NT2/D1 (cell line): ENCODE measurements around the gene CLP1.
A peak's percentile ranks its signal among the peaks of the same experiment; 100 is the strongest.

Experiments
- DNase-seq: peaks from one replicate; pipeline ENCODE4 v3.0.0-alpha.2; 2011; ENCODE audit warnings: low read depth, low spot score
- H3K27me3 ChIP-seq: 2 replicates; pipeline ENCODE4 v1.6.0; 2011; ENCODE audit warnings: mild to moderate bottlenecking; ENCODE audit not compliant: insufficient read length, insufficient read depth
- H3K36me3 ChIP-seq: 2 replicates; pipeline ENCODE4 v1.6.1; 2011; ENCODE audit warnings: mild to moderate bottlenecking, low read length, mixed read lengths; ENCODE audit not compliant: insufficient read depth, insufficient read length
- H3K4me1 ChIP-seq: 2 replicates; pipeline ENCODE4 v1.5.1; 2011; ENCODE audit not compliant: insufficient read depth, insufficient read length
- H3K4me3 ChIP-seq: 2 replicates; pipeline ENCODE4 v1.5.1; 2011; ENCODE audit warnings: low read depth; ENCODE audit not compliant: insufficient read length
- H3K9ac ChIP-seq: 2 replicates; pipeline ENCODE4 v1.6.0; 2011; ENCODE audit warnings: low read depth; ENCODE audit not compliant: insufficient read length
- H3K9me3 ChIP-seq: 2 replicates; pipeline ENCODE4 v1.5.1; 2011; ENCODE audit warnings: mild to moderate bottlenecking, low read length; ENCODE audit not compliant: insufficient read depth
- SUZ12 ChIP-seq: IDR thresholded peaks from 2 replicates; pipeline ENCODE4 v1.6.1; 2011; ENCODE audit not compliant: insufficient read length, insufficient read depth; ENCODE audit errors: extremely low read depth
- YY1 ChIP-seq: IDR thresholded peaks from 2 replicates; pipeline ENCODE4 v1.6.1; 2011; ENCODE audit not compliant: insufficient read length, insufficient read depth
- ZNF274 ChIP-seq: IDR thresholded peaks from 2 replicates; pipeline ENCODE4 v1.6.1; 2011; ENCODE audit warnings: mild to moderate bottlenecking, low read depth, low read length

Gene CLP1

DNA sequence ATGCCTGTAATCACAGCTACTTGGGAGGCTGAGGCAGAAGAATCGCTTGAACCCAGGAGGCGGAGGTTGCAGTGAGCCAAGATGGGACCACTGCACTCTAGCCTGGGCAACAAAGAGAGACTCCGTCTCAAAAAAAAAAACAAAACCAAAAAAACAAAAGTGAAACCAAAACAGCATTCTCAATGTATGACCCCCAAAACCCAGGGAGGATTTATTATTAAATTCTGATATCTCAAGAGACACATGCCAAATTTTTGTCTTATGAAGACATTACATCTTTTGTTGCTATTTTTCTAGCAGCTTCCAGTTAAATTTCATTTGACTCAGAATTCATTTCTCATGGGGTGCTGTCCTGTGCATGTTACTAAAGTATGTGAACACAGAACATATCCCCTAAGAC lies 4.9 kb upstream of the CLP1 start:
- Histone ChIP-seq H3K4me3 (no peak overlapping the region), H3K36me3 (no peaks in the 10 kb centered on the region), H3K4me1 (peaks cover 14% of the 10 kb centered on the region), H3K27me3 (peaks cover 6% of the 10 kb centered on the region), H3K9me3 (no peaks in the 10 kb centered on the region), H3K9ac (no peak overlapping the region)
- DNase-seq: no peak
- TF ChIP-seq YY1: no peak
- no peak for TF ChIP-seq ZNF274
- no peak for TF ChIP-seq SUZ12

DNA sequence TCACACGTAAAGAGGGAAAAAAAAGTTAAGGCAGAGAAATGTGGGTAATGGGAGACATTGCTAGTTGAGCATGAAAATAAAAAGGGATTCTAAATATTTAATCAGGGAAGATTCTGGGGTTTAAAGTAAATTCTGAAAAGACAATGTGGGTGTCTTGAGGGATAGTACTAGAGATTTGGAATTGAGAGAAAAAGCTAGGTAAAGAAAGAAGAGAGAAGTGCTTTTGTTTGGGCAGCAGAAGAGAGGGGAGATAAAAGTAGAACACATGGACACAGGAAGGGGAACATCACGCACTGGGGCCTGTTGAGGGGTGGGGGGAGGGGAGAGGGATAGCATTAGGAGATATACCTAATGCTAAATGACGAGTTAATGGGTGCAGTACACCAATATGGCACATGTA lies 4.4 kb upstream of the CLP1 start:
- peaks cover 11% of the 10 kb centered on the region for H3K4me1 ChIP-seq
- H3K4me3 ChIP-seq: no peak overlapping the region
- H3K9ac ChIP-seq: no peak overlapping the region
- DNase-seq: no peak
- no peak for TF ChIP-seq YY1
- TF ChIP-seq ZNF274: no peak
- TF ChIP-seq SUZ12: no peak
- H3K36me3 ChIP-seq: no peaks in the 10 kb centered on the region
- no peaks in the 10 kb centered on the region for H3K9me3 ChIP-seq
- peaks cover 6% of the 10 kb centered on the region for H3K27me3 ChIP-seq

DNA sequence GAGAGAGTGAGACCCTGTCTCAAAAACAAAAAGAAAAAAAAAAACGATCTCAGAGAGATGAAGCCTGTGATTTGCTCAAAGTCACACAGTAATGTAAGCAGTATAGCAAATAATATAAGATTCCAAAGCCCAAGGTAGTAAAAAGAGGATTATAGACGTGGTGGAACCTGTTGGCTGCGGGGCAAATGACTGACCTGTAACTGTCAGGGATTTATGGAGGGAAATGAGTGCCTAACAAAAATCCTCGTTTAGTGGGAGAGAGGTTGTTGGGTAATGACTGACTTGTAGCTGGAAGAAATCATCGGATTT lies 723 bp upstream of the CLP1 start:
- Histone ChIP-seq H3K9me3 (no peaks in the 10 kb centered on the region), H3K27me3 (peaks cover 6% of the 10 kb centered on the region), H3K9ac (peak overlapping the region; percentile 72), H3K4me3 (peak overlapping the region; percentile 75), H3K36me3 (peaks cover 30% of the 10 kb centered on the region), H3K4me1 (no peaks in the 10 kb centered on the region)
- TF ChIP-seq SUZ12: no peak
- TF ChIP-seq ZNF274: no peak
- TF ChIP-seq YY1: no peak
- no peak for DNase-seq

DNA sequence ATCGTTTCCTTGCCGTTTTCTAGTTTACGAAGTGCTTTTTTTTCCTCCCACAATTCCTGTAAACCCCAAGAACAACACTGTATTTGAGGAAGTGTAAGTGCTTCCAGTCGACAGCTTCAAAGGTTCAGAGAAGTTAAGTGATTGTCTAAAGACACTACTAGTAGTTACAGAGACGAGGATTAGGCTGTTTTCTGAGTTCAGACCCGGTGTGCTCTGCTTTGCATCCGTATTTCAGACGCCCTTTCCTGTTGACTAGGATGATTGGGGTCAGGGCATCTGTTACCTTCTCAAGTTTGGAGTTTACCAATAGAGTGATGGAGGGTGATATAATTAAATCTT lies 430 bp downstream of the CLP1 start:
- Histone ChIP-seq H3K4me3 (peak overlapping the region; percentile 75), H3K27me3 (peaks cover 6% of the 10 kb centered on the region), H3K9ac (peak overlapping the region; percentile 92), H3K4me1 (no peaks in the 10 kb centered on the region), H3K9me3 (no peaks in the 10 kb centered on the region), H3K36me3 (peaks cover 39% of the 10 kb centered on the region)
- no peak for DNase-seq
- TF ChIP-seq ZNF274: no peak

DNA sequence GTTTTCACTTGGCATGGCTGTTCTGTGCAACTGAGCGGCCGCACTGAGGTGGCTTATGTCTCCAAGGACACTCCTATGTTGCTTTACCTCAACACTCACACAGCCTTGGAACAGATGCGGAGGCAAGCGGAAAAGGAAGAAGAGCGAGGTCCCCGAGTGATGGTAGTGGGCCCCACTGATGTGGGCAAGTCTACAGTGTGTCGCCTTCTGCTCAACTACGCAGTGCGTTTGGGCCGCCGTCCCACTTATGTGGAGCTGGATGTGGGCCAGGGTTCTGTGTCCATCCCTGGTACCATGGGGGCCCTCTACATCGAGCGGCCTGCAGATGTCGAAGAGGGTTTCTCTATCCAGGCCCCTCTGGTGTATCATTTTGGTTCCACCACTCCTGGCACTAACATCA lies 2.1 kb downstream of the CLP1 start:
- H3K9me3 ChIP-seq: no peaks in the 10 kb centered on the region
- H3K9ac ChIP-seq: no peak overlapping the region
- DNase-seq: no peak
- H3K4me1 ChIP-seq: no peaks in the 10 kb centered on the region
- TF ChIP-seq YY1 (no peak), SUZ12 (no peak), ZNF274 (no peak)
- peaks cover 6% of the 10 kb centered on the region for H3K27me3 ChIP-seq
- peaks cover 39% of the 10 kb centered on the region for H3K36me3 ChIP-seq
- no peak overlapping the region for H3K4me3 ChIP-seq

DNA sequence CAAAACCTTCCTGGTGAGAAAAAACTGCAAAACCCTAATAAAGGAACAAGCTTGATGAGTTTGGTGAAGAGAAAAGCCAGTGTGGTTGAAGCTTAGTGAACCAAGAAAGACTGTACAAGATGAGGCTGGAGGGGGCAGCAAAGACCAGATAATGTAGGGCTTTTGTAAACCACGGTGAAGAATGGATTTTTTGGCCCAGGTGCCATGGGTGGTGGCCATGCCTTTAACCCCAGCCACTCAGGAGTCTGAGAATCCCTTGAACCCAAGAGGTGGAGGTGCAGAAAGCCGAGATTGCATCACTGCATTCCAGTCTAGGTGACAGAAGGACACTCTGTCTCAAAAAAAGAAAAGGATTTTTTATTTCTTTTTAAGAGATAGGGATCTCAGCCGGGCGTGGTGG lies 5.3 kb downstream of the CLP1 start:
- Histone ChIP-seq H3K4me1 (no peaks in the 10 kb centered on the region), H3K9ac (no peak overlapping the region), H3K4me3 (no peak overlapping the region), H3K36me3 (peaks cover 39% of the 10 kb centered on the region), H3K27me3 (no peaks in the 10 kb centered on the region), H3K9me3 (no peaks in the 10 kb centered on the region)
- no peak for DNase-seq
- no peak for TF ChIP-seq ZNF274
- TF ChIP-seq SUZ12: no peak
- TF ChIP-seq YY1: no peak

DNA sequence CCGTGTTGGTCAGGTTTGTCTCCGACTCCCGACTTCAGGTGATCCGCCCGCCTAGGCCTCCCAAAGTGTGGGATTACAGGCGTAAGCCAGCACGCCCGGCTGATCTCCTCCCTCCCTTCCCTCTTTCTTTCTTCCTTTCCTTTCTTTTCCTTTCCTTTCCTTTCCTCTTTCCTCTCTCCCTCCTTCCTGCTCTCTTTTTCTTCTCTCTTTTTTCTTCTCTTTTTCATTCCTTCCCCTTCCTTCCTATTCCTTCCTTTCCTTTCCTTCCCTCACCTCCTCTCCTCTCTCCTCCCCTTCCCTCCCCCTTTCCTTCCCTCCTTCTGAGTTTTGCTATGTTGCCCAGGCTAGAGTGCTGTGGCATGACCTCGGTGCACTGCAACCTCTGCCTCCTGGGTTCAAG lies 6.4 kb downstream of the CLP1 start:
- Histone ChIP-seq H3K9ac (no peak overlapping the region), H3K27me3 (no peaks in the 10 kb centered on the region), H3K36me3 (peaks cover 37% of the 10 kb centered on the region)

DNA sequence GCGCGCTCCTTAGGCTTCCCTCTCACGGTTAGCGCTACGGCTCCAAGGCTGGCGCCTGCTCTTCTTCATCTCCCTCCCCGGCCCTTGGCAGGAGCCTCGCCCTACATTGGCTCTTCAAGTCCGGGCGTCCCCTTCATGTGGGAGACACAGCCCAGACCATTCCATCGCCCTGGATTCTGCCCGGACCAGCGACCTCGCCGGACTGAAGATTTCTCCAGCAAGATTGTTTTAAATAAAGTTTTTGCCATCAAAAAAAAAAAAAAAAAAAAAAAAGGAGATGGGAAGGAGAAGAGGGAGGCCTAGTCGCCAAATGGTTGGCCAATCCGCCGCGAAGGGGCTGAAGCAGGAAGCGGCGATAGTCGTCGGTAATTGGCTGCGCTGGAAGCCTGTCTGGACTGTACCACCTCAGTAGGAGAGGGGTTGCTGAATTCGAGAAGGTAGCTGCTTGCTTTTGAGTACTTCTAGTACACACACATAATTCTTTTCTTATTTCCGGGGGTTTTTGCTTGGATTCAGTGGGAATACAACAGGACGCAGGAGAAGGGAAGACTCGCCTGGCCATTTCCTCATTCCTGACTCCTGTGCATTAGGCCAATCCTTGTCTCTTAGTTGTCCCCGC lies 9.7 kb downstream of the CLP1 start:
- H3K27me3 ChIP-seq: no peaks in the 10 kb centered on the region
- peak; percentile 95 for DNase-seq
- peak overlapping the region; percentile 99 for H3K9ac ChIP-seq
- H3K4me3 ChIP-seq: peak overlapping the region; percentile 92
- no peak for TF ChIP-seq ZNF274
- no peak for TF ChIP-seq SUZ12
- TF ChIP-seq YY1: no peak
- H3K36me3 ChIP-seq: peaks cover 13% of the 10 kb centered on the region
- H3K4me1 ChIP-seq: no peaks in the 10 kb centered on the region
- H3K9me3 ChIP-seq: no peaks in the 10 kb centered on the region

More for the DNA sequence above, 6.4 kb downstream of the CLP1 start:
- H3K9me3 ChIP-seq: no peaks in the 10 kb centered on the region
- no peak overlapping the region for H3K4me3 ChIP-seq
- H3K4me1 ChIP-seq: no peaks in the 10 kb centered on the region
- TF ChIP-seq ZNF274 (no peak), YY1 (no peak), SUZ12 (no peak)
- DNase-seq: no peak
